NCI-H446 (cell line): ENCODE measurements around the gene CEP57.
A peak's percentile ranks its signal among the peaks of the same experiment; 100 is the strongest.
"Not testable (repeated sequence)": the region's sequence is repeated elsewhere in the genome, so short reads cannot be mapped to it uniquely, and the experiment has no call there.

ENCODE experiments used
- DNase-seq, 2 experiments: peaks; one replicate each; lab custom pipeline; 2025; lab: John Stamatoyannopoulos, UW

Gene CEP57

GRCh38 chr11:95796501-95796900 is 6.2 kb downstream of the CEP57 start:
- no peak for DNase-seq

DNA sequence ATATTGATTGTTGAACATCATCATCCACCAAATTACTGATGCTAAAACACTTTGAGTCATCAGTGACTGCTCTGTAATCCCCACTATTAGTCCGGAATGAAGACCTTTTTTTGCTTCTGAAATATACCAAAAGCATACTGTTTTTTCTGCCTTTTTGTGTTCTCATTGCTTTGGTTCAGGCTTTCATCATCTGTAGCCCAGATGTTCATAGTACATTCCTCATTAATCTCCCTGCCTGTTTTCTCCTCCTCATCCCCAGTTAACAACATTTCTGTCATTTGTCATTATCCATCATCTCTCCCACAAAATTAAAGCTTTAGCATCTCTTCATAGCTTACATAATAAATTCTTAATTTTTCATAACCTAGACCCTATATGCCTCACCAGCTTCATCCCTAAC is 9.2 kb downstream of the CEP57 start:
- no peak for DNase-seq

- no peak for DNase-seq
Observed at GRCh38 chr11:95800438-95800837, 10.1 kb downstream of the CEP57 start.

GRCh38 chr11:95802806-95803205 is 12.5 kb downstream of the CEP57 start:
- DNase-seq: no peak

- DNase-seq: no peak
Observed at GRCh38 chr11:95803973-95804372, 13.7 kb downstream of the CEP57 start.

- no peak for DNase-seq
Observed at GRCh38 chr11:95805869-95806268, 15.6 kb downstream of the CEP57 start.

DNA sequence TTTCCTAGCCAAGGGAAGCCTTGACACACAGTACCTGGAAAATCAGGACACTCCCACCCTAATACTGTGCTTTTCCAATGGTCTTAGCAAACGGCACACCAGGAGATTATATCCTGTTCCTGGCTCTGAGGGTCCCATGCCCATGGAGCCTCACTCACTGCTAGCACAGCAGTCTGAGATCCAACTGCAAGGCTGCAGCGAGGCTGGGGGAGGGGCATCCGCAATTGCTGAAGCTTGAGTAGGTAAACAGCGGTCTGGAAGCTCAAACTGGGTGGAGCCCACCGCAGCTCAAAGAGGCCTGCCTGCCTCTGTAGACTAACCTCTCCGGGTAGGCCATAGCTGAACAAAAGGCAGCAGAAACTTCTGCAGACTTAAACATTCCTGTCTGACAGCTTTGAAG is 16.2 kb downstream of the CEP57 start:
- DNase-seq: not testable (repeated sequence)

- not testable (repeated sequence) for DNase-seq
Observed at GRCh38 chr11:95811052-95811451, 20.8 kb downstream of the CEP57 start.

DNA sequence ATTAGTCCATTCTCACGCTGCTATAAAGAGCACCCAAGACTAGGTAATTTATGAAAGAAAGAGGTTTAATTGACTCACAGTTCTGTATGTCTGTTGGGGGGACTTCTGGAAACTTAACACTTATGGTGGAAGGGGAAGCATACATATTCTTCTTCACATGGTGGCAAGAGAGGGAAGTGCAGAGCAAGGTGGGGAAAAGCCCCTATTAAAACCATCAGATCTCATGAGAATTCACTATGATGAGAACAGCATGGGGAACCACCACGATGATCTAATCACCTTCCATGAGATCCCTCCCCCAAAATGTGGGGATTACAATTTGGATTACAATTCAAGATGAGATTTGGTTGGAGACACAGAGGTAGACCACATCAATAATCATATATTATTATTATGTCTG is 25.7 kb downstream of the CEP57 start:
- no peak for DNase-seq

DNA sequence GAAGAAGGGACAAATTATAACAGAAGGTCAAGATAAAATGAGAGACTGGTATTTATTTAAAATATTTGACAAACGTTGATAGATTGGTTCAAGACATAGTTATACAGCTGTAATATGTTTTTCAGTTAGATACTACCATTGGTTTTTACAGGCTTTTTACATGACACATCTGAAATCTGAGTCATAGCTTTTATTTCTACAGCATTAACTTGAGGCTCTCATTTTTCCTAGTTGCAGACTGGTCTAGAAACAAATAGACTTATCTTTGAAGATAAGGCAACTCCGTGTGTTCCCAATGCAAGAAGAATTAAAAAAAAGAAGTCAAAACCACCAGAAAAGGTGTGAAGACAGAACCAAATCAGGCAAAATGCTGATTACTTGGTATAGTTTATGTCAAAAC is 31.3 kb downstream of the CEP57 start:
- DNase-seq: no peak

GRCh38 chr11:95827696-95828095 is 37.4 kb downstream of the CEP57 start:
- no peak for DNase-seq

- DNase-seq: no peak
Observed at GRCh38 chr11:95829580-95830259, 39.4 kb downstream of the CEP57 start.

DNA sequence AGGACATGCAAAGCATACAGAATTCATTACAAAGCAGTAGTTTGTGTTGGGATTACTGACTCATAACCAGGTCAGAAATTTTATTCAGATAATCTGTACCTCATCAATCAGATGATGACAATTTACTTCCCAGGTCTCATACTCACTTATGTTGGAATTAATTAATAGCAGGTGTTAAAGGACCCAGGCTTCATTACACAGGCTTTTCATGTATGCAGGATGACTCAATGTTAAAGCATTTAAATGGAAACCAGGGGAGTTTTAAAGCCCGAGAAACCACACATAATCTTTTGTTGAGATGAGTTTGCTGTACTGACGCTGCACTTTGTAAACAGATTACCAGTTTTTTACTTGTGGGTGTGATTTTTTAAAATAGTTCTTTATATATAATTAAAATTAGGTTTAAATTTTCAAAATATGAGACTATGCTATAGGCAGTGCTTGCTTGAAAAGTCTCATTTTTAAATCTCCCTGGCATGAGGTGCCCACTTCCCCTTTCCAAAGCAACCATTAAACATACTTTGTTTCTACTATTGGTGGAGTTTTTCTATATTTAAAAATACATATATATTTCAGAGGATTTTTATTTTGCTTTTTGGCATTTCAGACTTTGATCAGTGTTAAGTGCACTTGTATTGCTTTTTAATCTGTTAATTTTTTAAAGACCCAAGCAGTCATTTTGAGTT is 41.0 kb downstream of the CEP57 start:
- no peak for DNase-seq

- DNase-seq: no peak
Observed at GRCh38 chr11:95832763-95833162, 42.5 kb downstream of the CEP57 start.

- no peak for DNase-seq
Observed at GRCh38 chr11:95833378-95833777, 43.1 kb downstream of the CEP57 start.

- no peak for DNase-seq
Observed at GRCh38 chr11:95835351-95835750, 45.1 kb downstream of the CEP57 start.

GRCh38 chr11:95835768-95836488 is 45.6 kb downstream of the CEP57 start:
- peak; percentile 83 to 87 for DNase-seq

- DNase-seq: no peak
Observed at GRCh38 chr11:95845167-95845566, 54.9 kb downstream of the CEP57 start.

- peak; percentile 42 to 88 for DNase-seq
Observed at GRCh38 chr11:95849087-95849825, 59.0 kb downstream of the CEP57 start.

- no peak for DNase-seq
Observed at GRCh38 chr11:95850137-95850536, 59.8 kb downstream of the CEP57 start.

DNA sequence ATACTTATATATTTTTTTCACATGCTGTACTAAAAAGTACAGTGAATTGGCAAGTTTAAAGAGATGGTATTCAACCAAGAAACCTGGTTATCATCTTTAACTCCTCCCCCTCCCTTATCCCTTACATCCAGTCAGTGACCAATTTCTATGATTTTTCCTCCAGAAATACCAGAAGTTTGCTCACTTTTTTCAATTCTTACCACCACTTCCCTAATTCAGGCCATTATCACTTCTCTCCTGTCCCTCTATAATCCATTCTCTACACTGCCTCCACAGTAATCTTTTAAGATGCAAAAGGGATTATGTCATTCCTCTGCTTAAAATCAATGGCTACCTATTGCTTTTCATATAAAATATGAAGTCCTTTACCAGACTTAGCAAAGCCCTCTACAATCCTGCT is 62.8 kb downstream of the CEP57 start:
- no peak for DNase-seq

DNA sequence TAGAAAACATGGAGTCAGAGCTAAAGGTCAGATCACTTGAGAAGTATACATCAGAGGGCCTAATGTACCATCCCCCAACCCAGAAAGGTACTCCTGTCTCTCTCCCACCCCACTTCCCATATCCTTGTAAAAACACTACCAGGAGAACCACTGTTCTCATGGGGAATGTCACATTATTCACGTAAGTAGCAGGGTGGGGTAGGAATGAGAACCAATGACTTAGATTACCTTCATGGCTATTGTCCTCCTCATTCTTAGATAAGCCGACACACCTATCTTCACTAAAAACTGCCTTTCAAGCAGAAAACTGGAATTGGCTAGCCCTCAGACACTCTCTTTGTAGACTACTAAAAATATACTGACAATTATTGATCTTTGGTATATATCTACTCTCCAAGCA is 63.6 kb downstream of the CEP57 start:
- no peak for DNase-seq
